ENCODE measurements around the gene IFNL4.
A peak's percentile ranks its signal among the peaks of the same experiment; 100 is the strongest.
"Not testable (repeated sequence)": the region's sequence is repeated elsewhere in the genome, so short reads cannot be mapped to it uniquely, and the experiment has no call there.

Gene IFNL4

GRCh38 chr19:39248806-39249205, at the start of gene IFNL4:
Gene IFNL4 (minus strand): TSS chr19:39248856.
- DNase-seq: no peak

- peak; percentile 86 for DNase-seq
Measured at GRCh38 chr19:39297931-39298634, 49.4 kb upstream of the IFNL4 start.

- no peak for DNase-seq
Measured at GRCh38 chr19:39296906-39297305, 48.2 kb upstream of the IFNL4 start.

GRCh38 chr19:39296055-39296645, 47.5 kb upstream of the IFNL4 start, which contains the start of gene IFNL1:
Gene IFNL1 (plus strand): TSS chr19:39296407. CDS start chr19:39296422, 15 bp downstream.
- no peak for DNase-seq

GRCh38 chr19:39293394-39293793, 44.7 kb upstream of the IFNL4 start:
- DNase-seq: no peak

- DNase-seq: no peak
Measured at GRCh38 chr19:39284032-39284431, 35.4 kb upstream of the IFNL4 start.

- DNase-seq: no peak
Measured at GRCh38 chr19:39282021-39282420, 33.4 kb upstream of the IFNL4 start.

- DNase-seq: no peak
Measured at GRCh38 chr19:39277598-39277997, 28.9 kb upstream of the IFNL4 start.

GRCh38 chr19:39276740-39277139, 28.1 kb upstream of the IFNL4 start:
- no peak for DNase-seq

GRCh38 chr19:39275578-39275977, 26.9 kb upstream of the IFNL4 start:
- no peak for DNase-seq

GRCh38 chr19:39273859-39274258, 25.2 kb upstream of the IFNL4 start:
- DNase-seq: not testable (repeated sequence)

GRCh38 chr19:39270036-39270871, 21.6 kb upstream of the IFNL4 start:
- no peak for DNase-seq

GRCh38 chr19:39269369-39269768, 20.7 kb upstream of the IFNL4 start:
- not testable (repeated sequence) for DNase-seq

- DNase-seq: not testable (repeated sequence)
Measured at GRCh38 chr19:39268531-39269223, 20.0 kb upstream of the IFNL4 start.

GRCh38 chr19:39268085-39268484, 19.4 kb upstream of the IFNL4 start, which contains the start of gene IFNL2:
Gene IFNL2 (plus strand): TSS chr19:39268396. CDS start chr19:39268569, 173 bp downstream.
- DNase-seq: not testable (repeated sequence)

- DNase-seq: no peak
Measured at GRCh38 chr19:39265321-39265916, 16.8 kb upstream of the IFNL4 start.

GRCh38 chr19:39264306-39265290, 15.9 kb upstream of the IFNL4 start:
- no peak for DNase-seq

GRCh38 chr19:39263912-39264305, 15.3 kb upstream of the IFNL4 start:
- DNase-seq: no peak

GRCh38 chr19:39262496-39262895, 13.8 kb upstream of the IFNL4 start:
- no peak for DNase-seq

GRCh38 chr19:39261704-39262103, 13.0 kb upstream of the IFNL4 start:
- no peak for DNase-seq

GRCh38 chr19:39257227-39257626, 8.6 kb upstream of the IFNL4 start:
- no peak for DNase-seq
